Activated CD8-positive, alpha-beta memory T cell treated with anti-CD3 and anti-CD28 coated beads for 1 hour (primary cell): ENCODE measurements around the gene FOXJ3.

Experiments used
- DNase-seq, 2 donors: peaks; one replicate each; pipeline ENCODE4 v3.0.0-alpha.2; 2020; ENCODE audit warnings: low read depth in 1 of 2; ENCODE audit errors: extremely low read depth in 1 of 2

Gene FOXJ3

GRCh38 chr1:42127767-42128166, 207.3 kb downstream of the FOXJ3 start:
- DNase-seq = no peak
